Pancreas (tissue), 10 donors: ENCODE measurements around the gene SENP7. TPM values are rescaled to one million over a fixed set of nuclear protein-coding genes. Genes with fewer than 3 reads are reported as not detected.

Experiments used
- ATAC-seq, 4 donors: fragments of 200-7000 bp; cut with Tn5 transposase; one replicate each; pipeline versions ENCODE4 v1.8.0 to v1.9.1; 2020; ENCODE audit warnings: mild to moderate bottlenecking in 4 of 4, moderate library complexity in 4 of 4
- DNase-seq, 6 donors: peaks; one replicate each; pipeline ENCODE4 v3.0.0-alpha.2; 2020
- FAIRE-seq: peaks from 2 replicates; lab custom pipeline; 2012; peaks lifted over from hg19 to GRCh38; lab: Jason Lieb, UNC
- H3K27ac ChIP-seq, 4 donors: fragments of 200-600 bp; sonication (generic); 1 replicate in 3 of 4; 2 replicates in 1 of 4; pipeline versions ENCODE4 v1.5.0 to v1.8.0; 2020
- H3K27me3 ChIP-seq, 4 donors: fragments of 200-600 bp; one replicate each; pipeline ENCODE4 v1.8.0; 2021
- H3K36me3 ChIP-seq, 3 donors: fragments of 200-600 bp; sonication (generic) in 1 of 3; one replicate each; pipeline versions ENCODE4 v1.5.0 to v1.8.0; 2020 to 2021
- H3K4me1 ChIP-seq, 3 donors: fragments of 200-600 bp; one replicate each; pipeline ENCODE4 v1.8.0; 2021
- H3K4me3 ChIP-seq, 4 donors: fragments of 200-600 bp; sonication (generic) in 2 of 4; one replicate each; pipeline versions ENCODE4 v1.5.0 to v1.8.0; 2020 to 2021
- H3K9me3 ChIP-seq, 4 donors: fragments of 200-600 bp; one replicate each; pipeline ENCODE4 v1.8.0; 2021
- WGBS, 2 donors: extraction: QIAGEN DNeasy Blood & Tissue Kit; methylation state at CpG; one replicate each; pipeline ENCODE4 v1.1.7; 2013; 5-methylcytosine and 5-hydroxymethylcytosine counted together
- intact Hi-C, 3 donors: fragments of 100-400 bp; cut with DNase I; formaldehyde crosslinking; loops; one replicate each; pipeline versions ENCODE4 v1.11.1 to v1.14.2; 2022
- polyA plus RNA-seq, 2 donors: library from polyadenylated mRNA; stranded (reverse); fragments of 200-250 nt; gene quantifications; one replicate each; pipeline ENCODE4 v1.2.3, GENCODE V29; 2013
- total RNA-seq, 6 donors: library from RNA; stranded (reverse); fragmentation: NEBNext Ultra II Directional in 4 of 6; extraction: Animal tissue kit (Norgen Biotek cat#: 25700) in 4 of 6; gene quantifications; one replicate each; pipeline versions ENCODE4 v1.2.1 to v1.2.4, GENCODE V29; 2021 to 2023
- TF ChIP-seq, protein P1 (sequence below), 4 donors: fragments of 200-600 bp; sonication (generic) in 3 of 4; IDR thresholded peaks; one replicate each; pipeline versions ENCODE4 v1.5.0 to v1.8.0; 2021; ENCODE audit warnings: antibody characterized with exemption in 4 of 4
- donor health status: healthy with polysubstance abuse.
- donor health status: DM: no; HTN: no; CAD: no; lungs with moderate emphysema.
- donor health status: DM: no; HTN: no; CAD: no.
- donor health status: control.
- donor health status: control.
- donor health status: Bipolar disorder and iron deficiency.
- donor health status: DM: yes; HTN: yes; CAD: no.
- donor health status: DM: no; HTN: no; CAD: no.
- donor health status: DM: no; HTN: no; CAD: no.
- donor health status: DM: yes; HTN: yes; CAD: no.

The SENP7 gene
- total and polyA plus RNA-seq, 8 donors = 5.7 to 13.7 (median 8.6) TPM

DNA sequence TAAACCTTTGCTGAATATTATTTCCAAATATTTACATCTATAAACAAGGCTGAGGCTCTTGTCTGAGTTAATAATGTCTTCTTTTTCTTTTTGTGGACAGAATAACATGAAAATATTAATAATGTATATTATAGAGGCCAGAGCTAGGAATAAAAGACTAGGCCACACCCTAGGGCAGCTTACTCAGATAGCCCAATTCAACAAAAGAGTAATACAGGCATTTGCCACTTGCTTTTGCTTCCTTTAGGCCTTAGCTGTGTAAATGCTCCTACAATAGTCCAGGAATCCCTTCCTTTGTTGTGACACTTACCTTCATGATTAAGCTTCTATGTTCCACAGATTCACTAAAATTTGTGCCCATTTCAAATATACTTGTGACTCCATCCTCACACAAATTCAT, 209.2 kb downstream of the SENP7 start:
- intact Hi-C loops = no loop called here
- Histone ChIP-seq H3K27me3 (no peaks in the 10 kb centered on the region), H3K4me1 (no peaks in the 10 kb centered on the region), H3K36me3 (no peaks in the 10 kb centered on the region), H3K27ac (no peak overlapping the region), H3K4me3 (no peak overlapping the region), H3K9me3 (no peaks in the 10 kb centered on the region)
- ATAC-seq (no peak), FAIRE-seq (no peak), DNase-seq (no peak)
- TF ChIP-seq, protein P1, sequence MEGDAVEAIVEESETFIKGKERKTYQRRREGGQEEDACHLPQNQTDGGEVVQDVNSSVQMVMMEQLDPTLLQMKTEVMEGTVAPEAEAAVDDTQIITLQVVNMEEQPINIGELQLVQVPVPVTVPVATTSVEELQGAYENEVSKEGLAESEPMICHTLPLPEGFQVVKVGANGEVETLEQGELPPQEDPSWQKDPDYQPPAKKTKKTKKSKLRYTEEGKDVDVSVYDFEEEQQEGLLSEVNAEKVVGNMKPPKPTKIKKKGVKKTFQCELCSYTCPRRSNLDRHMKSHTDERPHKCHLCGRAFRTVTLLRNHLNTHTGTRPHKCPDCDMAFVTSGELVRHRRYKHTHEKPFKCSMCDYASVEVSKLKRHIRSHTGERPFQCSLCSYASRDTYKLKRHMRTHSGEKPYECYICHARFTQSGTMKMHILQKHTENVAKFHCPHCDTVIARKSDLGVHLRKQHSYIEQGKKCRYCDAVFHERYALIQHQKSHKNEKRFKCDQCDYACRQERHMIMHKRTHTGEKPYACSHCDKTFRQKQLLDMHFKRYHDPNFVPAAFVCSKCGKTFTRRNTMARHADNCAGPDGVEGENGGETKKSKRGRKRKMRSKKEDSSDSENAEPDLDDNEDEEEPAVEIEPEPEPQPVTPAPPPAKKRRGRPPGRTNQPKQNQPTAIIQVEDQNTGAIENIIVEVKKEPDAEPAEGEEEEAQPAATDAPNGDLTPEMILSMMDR (IDR thresholded peaks at IDR 0.05) = no peak

DNA sequence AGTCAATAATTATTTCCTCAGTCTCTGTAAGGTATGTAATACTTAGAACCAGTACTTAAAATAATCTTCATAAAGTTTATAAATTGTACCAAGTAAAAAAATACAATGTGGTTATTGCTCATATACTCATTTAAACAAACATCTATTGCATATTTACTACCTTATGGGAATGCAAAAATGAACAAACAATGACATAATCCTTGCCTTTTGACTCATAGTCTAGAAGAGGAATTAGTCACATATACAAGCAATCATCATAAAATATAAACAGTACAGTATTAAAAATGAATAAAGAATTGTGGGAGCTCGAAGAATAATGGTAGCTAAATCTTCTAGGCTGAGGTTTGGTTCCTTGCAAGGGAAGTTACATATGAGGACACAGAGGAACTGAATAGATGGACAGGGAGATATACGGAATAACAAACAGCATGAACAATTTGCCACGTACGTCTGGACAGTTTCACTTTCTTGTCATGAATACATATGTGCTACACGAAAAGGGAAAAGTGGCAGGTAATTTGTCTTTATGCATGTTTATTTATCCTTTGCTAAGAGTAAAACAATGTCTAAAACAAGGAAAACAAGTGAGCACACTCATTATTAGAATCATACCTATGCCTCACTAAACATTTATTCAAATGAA, 209.8 kb downstream of the SENP7 start:
- intact Hi-C loops = no loop called here
- H3K4me1 ChIP-seq = no peaks in the 10 kb centered on the region
- H3K27ac ChIP-seq = no peak overlapping the region
- no peak for DNase-seq
- H3K36me3 ChIP-seq = no peaks in the 10 kb centered on the region
- TF ChIP-seq, protein P1 (IDR thresholded peaks at IDR 0.05) = no peak
- no peak for ATAC-seq
- H3K4me3 ChIP-seq = no peak overlapping the region
- WGBS, 2 donors = 59 to 63% methylated on average over 5 of the region's 5 CpGs
- no peaks in the 10 kb centered on the region for H3K9me3 ChIP-seq
- no peaks in the 10 kb centered on the region for H3K27me3 ChIP-seq
- no peak for FAIRE-seq

DNA sequence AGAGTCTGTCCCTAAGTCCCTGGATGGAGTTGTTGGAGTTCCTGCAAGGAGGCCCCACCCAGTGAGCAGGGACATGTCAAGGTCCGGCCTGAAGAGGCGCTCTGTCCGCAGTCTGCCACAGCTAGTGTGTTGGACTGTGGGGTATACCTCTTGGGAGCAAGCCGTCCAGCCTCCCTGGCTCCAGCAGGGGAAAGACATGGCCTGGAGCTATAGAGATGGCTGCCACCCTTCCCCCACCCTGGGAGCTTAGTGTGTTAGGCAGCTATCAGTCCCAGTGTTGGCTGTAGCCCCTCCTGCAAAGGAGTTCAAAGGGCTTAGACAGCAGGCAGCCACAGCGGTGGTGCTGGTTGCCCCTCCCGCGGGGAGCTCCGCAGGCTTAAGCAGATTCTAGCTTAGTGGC, 212.9 kb downstream of the SENP7 start:
- TF ChIP-seq, protein P1 (IDR thresholded peaks at IDR 0.05) = no peak
- Histone ChIP-seq H3K4me3 (no peak overlapping the region), H3K36me3 (no peaks in the 10 kb centered on the region), H3K4me1 (no peaks in the 10 kb centered on the region), H3K27ac (no peak overlapping the region), H3K27me3 (no peaks in the 10 kb centered on the region), H3K9me3 (no peaks in the 10 kb centered on the region)
- 69 to 76% methylated on average over 8 of the region's 8 CpGs for WGBS, 2 donors
- intact Hi-C loops = no loop called here
- FAIRE-seq (no peak), ATAC-seq (no peak), DNase-seq (peak in 2 of 6 donors; percentile 39 to 42)

DNA sequence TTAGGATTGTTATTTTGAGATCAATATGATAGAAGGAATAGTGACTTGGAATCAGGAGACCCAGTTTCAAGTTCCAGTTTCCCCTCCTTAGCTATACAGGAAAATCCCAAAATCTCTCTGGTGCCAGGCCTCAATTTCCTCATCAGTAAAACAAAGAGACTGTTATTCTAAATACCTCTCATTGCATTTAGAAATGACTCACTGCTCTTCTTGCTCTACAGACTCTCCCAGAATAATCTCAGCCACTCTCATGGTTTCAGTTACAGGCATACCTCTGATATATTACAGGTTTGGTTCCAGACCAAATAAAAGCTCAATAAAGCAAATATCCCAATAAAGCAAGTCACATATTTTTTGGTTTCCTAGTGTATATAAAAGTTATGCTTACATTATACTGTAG, 221.0 kb downstream of the SENP7 start:
- H3K36me3 ChIP-seq = no peaks in the 10 kb centered on the region
- DNase-seq = no peak
- intact Hi-C loops = no loop called here
- TF ChIP-seq, protein P1 (IDR thresholded peaks at IDR 0.05) = no peak
- H3K27ac ChIP-seq = no peak overlapping the region
- peak in 1 of 4 donors; percentile 51 for ATAC-seq
- no peaks in the 10 kb centered on the region for H3K27me3 ChIP-seq
- H3K4me3 ChIP-seq = no peak overlapping the region
- no peaks in the 10 kb centered on the region for H3K9me3 ChIP-seq
- no peak for FAIRE-seq
- H3K4me1 ChIP-seq = no peaks in the 10 kb centered on the region

DNA sequence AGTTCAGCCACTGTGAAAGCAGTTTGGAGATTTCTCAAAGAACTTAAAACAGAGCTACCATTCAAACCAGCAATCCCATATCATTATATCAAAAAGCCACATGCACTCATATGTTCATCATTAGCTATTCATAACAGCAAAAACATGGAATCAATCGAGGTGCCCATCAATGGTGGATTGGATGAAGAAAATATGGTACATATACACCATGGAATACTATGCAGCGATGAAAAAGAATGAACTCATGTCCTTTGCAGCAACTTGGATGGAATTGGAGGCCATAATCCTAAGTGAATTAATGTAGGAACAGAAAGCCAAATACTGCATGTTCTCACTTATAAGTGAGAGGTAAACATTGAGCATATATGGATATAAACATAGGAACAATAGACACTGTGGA, 224.7 kb downstream of the SENP7 start:
- Histone ChIP-seq H3K9me3 (no peaks in the 10 kb centered on the region), H3K4me3 (no peak overlapping the region), H3K36me3 (no peaks in the 10 kb centered on the region), H3K27me3 (no peaks in the 10 kb centered on the region), H3K4me1 (no peaks in the 10 kb centered on the region), H3K27ac (no peak overlapping the region)
- no peak for FAIRE-seq
- intact Hi-C loops = no loop called here
- no peak for DNase-seq
- ATAC-seq = no peak
- TF ChIP-seq, protein P1 (IDR thresholded peaks at IDR 0.05) = no peak
- 64 to 75% methylated on average over 2 of the region's 2 CpGs for WGBS, 2 donors
